HG03159 (cell line): ENCODE results near the gene KLF16.

Experiments used
- ATAC-seq: cut with Tn5 transposase; IDR thresholded peaks from one replicate; pipeline ENCODE4 v1.9.1; 2021; ENCODE audit warnings: mild to moderate bottlenecking, moderate library complexity; ENCODE audit not compliant: unreplicated experiment

Gene KLF16

DNA sequence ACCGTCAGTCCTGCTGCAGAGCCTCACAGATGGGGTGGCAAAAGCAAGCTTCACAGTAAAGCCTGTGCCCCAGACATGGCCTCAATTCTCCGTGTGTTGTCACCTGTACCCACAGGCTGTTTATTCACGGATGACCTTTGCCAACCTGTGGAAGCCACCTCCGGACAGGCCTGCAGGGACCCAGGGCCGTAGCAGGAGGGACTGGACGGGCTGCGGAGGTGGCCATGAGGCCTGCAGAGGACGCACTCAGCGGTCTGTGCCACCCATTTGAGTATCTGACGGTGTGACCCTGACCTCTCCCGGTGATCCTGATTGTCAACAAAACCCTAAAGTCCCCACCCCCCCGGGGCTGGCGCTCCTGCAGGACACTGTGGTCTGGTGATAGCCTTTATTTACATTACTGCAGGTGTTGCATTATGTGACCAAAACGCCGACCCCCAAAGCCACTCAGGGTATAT is 7.8 kb upstream of the KLF16 start:
- ATAC-seq = no peak

DNA sequence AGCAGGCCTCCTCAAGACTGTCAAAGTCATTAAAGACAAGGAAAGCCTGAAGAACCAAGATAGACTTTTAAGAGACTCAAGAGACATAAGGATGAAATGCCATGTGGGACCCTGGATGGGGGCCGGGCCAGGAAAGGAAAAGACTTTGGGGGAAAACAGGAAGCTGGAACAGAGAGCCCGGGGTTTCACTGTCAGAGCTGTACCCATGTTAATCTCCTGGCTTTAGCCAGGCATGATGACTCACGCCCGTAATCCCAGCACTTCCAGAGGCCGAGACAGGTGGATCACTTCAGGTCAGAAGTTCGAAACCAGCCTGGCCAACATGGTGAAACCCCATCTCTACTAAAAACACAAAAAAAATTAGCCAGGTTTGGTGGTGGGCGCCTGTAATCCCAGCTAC is 5.6 kb upstream of the KLF16 start:
- no peak for ATAC-seq

DNA sequence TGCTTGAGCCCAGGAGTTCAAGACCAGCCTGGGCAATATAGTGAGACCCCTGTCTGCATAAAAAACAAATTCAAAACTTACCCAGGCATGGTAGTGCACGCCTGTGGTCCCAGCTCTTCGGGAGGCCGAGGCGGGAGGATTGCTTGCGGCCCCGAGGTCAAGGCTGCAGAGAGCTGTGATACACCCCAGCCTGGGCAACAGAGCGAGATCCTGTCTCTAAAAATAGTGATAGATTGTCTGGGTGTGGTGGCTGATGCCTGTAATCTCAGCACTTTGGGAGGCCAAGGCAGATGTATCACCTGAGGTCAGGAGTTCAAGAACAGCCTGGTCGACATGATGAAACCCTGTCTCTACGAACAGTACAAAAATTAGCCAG is 4.0 kb upstream of the KLF16 start:
- ATAC-seq = no peak

DNA sequence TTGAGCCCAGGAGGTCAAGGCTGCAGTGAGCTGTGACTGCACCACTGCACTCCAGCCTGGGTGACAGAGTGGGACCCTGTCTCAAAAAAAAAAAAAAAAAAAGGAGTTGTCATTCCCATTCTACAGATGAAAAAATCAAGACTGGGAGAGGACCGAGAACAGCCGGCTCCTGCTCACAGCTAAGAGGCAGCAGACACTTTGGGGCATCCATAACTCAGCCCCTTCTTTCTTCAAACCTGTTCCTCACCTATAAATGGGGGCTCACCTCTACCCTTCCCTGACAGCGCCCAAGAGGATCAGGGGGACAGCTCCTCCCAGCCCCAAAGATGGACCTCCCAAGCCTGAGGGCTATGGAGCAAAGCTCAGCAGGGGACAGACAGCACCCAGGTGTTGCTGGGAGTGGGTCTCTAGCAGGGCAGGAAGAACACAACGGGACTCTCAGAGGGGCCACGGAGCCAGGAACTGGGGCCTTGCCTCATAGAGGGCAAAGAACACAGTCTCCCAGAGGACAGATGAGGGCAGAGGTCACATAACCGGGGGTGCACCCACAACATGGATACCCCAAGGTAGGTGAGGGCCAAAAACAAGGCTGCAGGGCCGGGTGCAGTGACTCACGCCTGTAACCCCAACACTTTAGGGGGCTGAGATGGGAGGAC is 3.4 kb upstream of the KLF16 start:
- no peak for ATAC-seq

DNA sequence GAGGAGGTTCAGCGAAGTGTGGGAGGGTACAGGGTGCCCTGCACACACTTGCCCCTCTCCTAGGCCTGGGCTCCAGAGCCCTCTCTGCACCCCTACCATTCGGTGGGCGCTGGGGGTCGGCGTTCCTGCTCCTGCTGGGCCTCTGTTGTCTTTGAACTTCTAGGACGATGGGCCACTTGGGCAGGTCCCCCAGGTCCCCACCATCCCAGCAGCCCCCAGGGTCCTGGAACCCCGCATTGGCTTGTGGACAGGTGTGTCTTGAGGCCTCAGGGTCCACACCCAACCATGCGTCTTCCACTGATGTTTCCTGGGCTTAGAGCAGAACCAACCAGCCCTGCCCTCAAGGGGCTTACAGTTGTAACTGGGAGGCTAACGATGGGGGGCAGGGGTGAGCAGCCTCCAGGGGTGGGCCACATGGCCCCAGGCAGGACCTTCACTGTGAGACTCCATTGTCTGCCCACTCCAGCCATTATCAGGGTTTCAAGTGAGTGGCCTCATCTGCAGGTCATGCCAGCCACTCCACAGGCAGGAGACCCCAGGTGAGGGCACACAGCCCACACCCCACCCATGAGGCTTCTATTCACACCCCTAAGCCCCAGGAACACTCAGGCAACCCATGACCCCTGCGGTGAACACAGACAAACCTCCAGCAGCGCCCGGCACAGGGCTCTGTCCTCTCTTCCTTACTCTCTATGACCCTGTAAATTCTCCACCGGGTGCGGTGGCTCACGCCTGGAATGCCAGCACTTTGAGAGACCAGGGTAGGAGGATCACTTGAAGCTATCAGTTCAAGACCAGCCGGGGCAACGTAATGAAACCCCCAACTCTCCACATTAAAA is 2.0 kb upstream of the KLF16 start:
- no peak for ATAC-seq

DNA sequence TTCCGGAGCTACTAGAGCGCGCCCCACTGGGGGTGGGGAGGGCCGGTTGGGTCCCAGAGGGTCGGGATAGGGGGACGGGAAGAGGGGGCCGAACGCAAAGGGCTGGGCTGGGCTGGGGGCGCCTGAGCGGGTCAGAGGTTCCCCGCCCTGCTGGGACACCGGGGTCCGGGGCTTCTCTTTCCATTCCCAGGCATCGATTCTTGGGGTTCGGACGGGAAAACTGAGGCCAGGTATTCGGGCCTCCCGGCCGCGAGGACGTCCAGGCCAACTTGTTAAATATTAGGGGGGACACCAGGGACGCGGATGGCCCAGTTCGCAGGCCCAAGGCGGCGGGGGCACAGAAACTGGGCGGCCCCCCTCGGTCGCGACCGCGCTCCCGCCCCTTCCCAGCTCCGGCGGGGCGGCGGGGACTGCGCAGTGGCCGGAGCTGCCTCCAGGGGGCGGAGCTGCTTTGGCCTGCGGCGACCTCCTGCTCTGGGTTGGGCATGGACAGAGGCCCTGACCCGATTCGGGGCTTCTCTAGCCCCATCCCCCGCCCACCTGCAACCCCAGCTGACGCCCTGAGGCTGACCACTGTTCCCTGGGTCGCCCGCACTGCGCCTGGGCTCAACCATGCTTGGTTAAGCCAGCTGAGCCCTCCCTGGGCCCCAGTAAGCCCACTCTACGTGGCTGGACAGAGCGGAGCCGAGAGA is 1.2 kb upstream of the KLF16 start:
- peak; percentile 33 for ATAC-seq

DNA sequence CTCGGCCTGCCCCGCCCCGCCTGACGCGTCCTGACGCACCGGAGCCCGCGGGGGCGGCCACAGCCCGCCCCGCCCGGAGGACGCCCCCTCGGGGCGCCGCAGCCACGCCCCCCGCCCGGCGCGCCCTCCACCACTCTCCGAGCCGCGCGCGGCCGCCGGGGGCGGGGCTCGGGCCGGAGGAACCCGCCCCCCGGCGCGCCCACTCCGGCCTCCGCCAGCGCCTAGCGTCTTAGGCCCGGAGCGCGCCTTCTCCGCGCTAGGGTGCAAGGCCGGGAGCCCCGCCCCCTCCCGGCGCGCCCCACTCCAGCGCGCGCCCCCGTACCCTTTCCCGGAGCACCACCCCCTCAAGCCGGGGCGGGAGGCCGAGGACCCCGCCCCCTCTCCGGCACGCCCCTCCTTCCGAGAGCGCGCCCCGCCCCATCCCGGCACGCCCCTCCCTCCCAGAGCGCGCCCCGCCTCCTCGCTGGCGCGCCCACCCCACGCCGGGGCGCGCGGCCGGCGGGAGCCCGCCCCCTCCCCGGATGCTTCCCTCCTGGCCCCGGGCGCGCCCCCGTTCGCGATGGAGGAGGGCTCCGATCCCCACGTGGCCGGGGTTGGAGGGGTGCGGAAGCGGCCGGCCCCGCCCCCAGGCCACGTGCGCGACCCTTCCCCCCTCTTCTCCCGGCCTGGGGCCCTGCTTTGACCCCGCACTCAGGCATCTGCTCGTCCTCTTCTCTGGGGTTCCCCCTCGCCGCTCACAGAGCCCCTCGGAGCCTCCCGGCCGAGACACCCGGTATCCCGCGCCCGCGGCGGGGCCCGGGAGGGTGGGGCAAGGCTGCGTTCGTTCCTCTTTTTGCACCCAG is 480 bp upstream of the KLF16 start:
- ATAC-seq = peak; percentile 50

DNA sequence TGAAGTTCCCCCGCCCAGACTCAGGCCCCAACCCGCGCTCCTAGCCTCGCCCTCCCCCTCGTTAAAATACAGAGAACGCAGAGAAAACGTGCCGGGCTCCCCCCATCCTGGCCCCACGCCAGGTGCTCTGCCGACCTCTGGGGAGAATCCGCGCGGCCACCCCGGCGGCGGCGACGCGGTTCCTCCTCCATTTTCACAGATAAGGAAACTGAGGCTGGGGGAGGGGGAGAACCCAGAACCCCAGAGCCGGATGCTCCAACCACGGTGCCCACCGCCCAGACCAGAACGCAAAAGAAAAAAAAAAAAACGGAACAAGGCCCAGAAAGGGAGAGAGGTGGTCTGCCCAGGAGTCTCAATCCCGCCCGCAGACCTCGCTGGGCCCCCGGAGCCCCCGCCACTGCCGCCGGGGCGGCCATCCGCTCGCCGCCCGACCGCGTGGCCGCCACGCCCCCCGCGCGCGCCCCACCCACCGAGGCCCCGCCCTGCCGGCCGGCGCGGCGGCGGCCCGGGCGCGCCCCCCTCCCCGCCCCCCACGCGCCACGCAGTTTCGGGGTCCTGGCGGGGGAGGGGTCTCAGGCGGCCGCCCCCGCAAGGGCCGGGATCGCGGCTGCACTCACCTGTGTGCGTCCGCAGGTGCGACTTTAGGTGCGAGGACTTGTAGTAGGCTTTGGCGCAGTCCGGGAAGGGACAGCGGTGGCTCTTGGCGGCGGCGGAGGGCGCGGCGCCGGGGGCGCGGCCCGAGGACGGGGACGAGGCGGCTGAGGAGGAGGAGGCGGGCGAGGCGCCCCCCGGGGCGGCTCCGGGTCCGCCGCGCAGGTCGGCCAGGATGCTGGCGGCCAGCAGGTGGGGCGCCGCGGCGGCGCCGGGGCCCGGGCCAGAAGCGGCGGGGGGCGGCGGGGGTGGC is 703 bp downstream of the KLF16 start:
- ATAC-seq = peak; percentile 0

DNA sequence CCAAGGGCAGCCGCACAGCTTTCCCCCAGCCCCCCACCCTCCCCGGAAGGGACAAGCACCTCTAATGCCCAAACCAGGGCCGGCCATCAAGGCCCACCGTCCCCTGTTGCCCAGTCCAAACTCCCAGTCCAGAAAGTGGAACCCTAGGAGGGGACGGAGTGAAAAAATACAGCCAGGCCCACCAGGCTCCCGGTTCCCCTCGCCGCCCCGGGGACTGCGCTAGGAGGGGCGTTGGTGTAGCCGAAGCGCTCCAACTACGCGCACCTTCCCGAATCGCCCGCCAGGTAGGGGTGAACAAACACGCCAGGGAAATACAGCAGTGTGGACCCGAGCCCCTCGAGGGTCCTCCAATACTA is 1.3 kb downstream of the KLF16 start:
- no peak for ATAC-seq

DNA sequence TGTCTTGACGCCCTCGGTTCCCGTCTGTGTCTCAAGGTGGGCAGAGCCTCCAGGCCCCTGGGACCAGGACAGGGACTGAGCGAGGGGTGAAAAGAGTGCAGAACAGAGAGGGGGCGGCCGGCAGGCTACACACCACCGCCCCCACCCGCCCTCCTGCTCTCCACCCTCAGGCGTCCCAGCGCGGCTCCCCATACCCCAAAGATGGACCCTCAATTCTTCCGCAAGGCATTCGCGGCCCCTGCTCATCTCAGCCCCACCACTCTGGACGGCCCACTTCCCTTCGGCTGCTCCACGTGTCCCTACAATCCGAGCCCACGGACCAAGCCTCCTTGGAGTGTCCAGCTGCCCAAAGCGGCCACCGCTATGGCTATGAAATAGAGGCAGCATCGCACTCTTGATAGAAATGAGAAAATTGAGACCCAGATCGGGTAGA is 1.8 kb downstream of the KLF16 start:
- no peak for ATAC-seq

DNA sequence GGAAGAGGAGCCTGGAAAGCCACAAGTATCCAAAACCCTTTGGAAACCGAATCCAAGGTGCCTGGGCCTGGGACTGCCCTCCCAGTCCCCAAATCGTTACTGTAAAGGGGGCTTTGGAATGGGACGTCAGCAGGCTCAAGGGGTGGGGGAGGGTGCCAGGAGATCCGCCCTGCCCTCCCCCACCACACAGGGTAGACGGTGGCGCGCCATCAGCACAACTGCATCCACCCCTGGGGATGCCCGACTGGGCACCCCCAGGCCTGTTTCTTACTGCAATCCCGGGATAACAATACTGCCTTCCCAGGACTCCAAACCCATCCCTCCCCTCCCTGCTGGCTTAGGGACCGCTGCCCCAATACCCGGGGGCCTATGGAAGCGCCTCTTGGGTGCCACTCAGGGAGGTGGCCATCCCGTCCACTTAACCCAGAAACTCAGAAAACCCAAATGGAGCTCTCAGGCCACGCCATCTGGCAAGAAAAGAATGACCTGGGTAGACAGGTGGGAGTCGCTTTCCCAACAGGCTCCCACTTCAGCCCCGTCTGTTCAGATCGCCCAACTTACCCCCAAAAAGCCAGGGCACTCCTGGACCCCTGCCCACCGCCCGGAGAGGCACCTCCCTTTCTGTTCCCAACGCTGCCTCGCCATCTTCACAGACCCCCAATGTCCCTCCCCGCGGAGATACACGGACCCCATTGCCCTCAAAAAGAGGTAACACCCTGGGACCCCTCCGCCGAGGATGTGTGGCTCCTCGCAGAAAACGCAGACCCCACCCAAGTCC is 2.4 kb downstream of the KLF16 start:
- ATAC-seq = no peak

DNA sequence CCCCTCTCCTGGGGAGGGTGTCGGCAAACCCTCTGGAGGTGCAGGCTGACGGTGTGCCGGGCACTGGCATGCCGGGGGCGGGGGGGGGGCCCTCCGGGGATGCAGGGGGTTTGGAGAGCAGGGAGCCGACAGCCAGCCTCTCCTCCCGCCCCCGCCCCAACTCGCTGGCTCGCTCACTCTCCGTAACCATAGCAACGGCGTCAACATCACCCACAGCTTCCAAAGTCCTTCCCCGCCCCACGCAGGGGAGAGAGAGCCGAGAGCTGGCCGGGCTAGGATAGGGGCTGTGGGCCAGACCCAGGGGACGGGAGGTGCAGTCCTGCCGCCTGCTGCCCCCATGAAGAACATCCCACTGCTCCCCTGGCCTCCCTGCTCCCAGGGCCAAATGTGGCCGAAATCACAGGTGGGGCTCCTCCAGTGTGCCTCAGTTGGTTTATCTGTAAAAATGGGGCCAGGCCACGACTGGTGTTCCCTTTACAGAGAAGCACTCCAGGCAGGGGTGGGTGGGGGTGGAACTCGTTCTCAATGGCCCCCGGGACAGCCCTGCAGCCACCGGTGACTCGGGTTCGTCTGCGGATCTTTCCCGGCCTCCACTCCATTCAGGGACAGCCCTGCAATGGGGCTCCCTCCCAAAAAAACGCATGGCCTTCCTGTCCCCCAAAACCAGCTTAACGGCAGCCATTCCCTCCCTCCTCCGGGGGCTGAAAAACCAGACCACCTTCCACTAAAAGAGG is 3.2 kb downstream of the KLF16 start:
- ATAC-seq = no peak

DNA sequence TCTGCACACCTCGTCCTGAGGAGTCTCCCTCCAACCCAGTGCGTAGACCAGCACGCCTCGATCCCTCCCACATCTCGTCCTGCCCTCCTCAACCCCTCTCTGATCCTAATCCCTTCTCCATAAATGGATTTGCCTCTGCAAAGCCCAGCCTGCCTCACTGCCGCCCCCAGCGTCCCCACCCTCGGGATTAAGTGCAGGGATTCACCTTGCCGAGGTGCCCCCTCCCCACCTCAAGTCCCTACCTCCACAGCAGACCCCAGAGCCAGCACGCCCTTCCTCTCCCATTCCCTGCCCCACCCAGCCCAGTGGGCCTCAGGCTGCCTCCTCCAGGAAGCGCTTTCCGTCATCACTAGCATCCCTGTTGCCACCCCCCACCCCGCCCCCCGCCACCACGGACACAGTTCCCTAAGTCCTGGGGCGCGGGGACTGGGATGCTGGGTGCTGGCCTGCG is 4.0 kb downstream of the KLF16 start:
- no peak for ATAC-seq

DNA sequence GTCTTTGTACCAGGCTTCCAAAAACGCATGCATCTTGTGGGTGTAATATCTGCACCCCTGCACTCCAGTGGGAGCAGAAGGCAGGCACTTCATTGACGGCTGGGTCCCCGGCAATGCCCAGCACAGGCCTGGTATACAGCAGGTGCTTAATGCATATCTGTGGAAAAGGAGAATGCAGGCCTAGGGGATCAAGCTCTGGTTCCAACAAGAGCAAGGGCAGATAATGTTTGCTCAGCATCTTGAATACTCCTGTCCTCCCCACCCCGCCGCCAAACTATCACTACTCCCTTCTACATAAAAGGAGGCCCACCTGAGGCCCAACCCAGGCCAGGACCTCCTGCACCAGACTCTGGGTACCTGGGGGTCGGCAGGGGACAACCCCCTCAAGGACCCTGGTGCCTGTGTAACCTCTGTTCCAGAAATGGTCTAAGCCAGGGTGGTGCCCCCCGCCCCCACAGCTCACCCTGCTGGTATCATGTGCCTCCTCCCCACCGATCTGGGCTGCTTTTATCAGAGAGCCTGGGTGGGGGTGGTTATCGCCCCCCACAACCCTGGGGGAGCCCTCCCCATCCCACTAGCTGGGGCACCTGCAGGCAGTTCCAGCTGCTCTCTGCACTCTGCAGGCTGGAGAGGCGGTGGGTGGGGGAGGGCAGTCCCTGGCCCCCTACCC is 4.8 kb downstream of the KLF16 start:
- no peak for ATAC-seq

DNA sequence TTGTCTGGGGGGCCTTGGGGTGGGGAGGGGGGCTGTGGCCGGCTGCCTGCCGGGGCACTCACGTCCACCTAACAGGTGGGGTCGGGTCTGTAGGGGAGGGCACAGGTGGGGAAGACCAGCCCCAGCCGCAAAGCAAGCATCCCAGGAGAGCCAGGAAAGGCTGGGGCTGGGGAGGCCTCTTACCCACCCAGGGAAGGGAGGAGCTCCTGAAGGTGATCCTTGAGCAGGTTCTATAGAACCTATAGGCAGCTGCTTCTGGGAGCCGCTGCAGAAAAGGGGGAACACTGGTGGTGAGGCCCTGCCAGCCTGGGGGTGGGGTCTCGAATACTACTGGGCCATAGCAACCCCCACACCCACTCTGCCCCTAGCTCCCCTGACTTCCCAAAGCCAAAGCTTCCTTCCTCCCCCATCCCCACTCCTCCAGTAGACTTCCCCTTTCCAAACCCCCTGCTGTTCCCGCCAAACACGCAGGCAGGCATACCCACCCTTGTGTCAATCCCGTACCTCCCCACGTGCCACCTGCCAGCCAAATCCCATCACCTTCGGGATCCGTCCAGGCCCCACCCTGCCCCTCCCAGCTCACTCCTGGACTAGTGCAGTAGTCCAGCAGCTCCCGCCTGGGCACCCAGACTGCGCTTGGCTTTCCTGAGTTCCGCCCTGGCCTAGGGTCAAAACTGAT is 5.6 kb downstream of the KLF16 start:
- ATAC-seq = no peak

DNA sequence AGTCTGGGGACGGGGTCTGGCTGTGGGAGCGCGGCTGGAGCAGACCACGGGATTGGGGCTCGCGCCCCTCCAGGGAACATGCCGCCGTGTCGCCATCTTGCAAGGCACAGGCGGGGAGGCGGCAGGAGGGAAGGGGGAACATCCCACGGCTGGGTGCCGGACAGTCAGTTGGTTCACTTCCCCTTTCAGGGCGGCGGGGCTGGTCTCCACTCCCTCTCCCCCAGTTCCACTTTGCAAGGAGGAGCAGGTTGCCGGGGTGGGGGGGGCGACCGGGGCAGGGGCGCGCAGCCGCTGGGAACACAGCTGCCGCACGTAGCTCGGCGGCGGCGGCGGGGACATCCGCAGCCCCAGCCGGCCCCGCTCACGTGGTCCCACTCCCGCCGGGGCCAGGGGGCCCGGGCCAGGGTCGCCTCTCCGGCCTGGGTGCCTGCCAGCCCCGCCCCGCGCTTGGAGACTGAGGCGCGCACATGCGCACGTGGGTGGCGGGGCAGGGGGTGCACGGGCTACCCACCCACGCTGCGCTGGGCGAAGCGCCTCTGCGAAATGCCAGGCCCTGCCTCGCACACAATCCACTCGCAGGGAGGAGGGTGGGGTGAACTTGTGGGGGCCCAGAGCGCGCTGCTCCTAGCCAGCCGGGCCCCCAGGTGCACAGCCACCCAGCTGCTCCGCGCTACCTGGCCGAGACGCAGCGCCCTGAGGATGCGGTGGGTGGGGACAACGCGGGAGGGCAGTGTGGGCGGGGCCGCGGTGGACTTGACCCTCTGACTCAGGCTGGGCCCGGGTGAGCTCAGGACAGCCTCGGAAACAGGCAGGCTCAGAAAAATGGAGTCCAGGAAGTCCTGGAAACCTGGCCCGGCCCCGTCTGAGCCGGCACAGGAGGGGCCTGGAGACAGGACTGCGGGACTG is 6.4 kb downstream of the KLF16 start:
- peak; percentile 35 for ATAC-seq
